ENCODE results near the gene GPC5. TPM values are rescaled to one million over a fixed set of nuclear protein-coding genes. Genes with fewer than 3 reads are reported as not detected.
"Not testable (repeated sequence)": the region's sequence is repeated elsewhere in the genome, so short reads cannot be mapped to it uniquely, and the experiment has no call there.

GPC5 gene
- polyA plus RNA-seq, 3 donors: 2.7 to 4.4 (median 3.9) TPM

DNA sequence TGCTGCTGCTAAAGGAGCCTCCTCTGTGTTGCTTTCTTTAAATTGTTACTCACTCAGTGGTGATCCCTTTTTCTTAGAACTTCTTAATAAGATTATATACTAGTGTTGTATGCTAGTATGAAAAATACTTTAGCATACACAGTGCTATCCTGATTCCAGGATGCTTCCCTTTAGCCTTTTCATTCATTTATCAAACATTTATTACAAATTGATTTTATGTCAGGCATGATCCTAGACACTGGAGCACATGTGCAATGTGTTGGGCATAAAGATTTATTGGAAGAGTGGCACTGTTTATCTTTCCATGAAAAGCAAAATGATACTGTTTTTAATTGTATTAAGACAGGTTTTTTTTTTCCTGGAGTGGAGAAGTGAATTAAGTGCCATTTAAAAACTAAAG lies 249.6 kb downstream of the GPC5 start:
- no peak for DNase-seq

DNA sequence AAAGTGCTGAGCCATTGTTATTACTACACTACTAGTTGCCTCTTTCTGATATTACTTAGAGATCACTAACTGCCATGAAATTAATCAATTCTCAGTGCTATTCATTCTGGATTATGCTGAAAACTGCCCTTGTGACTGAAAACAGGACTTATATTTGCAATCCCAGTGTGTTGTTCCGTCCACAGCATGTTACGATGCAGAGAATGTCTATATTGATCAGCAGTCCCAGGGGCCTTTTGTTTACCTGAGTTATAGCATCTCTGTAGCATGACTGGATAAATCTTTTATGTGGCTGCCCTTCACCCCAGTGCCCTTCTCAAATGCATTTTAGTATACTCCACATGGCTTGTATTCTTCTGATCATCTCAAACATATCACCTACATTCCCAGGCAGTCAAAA lies 251.0 kb downstream of the GPC5 start:
- DNase-seq: no peak

DNA sequence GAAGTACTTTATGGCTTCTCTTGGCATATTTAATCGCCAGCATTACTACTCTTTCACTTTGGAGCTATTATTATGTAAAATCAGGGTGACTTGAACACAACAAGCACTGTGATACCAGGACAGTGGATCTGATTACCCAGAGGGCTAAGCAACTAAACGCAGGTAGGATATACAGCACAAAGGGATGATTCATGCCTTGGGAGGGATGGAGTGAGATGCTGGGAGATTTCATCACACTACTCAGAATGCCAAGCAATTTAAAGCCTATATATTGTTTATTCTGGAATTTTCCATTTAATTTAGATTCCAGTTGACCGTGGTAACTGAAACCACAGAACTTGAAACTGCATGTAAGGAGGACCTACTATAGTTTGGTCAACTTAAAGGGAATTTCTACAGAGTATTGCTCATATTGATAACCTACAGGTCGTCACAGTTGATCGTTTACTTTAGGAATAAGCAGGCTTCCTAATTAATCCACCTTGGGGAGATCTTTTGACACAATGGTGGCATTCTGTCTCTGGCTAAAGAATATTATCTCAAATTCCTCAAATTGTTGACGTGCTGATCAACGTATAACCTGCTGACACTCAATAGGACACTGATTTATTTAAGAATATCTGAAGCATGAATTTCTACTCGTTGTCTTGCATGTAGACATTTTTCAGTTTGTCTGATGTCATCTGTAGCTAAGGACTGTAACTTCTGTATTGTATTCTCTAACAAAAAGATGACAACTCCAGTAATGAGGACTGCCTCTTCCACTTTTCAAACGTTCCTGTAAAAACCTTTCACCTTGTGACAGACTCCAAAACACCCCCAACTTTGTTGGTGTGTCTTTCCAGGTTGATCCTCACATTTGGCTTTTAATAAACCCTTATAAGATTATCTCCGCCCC lies 254.2 kb downstream of the GPC5 start:
- no peak for DNase-seq

GRCh38 chr13:91655731-91656130 lies 257.3 kb downstream of the GPC5 start:
- DNase-seq: no peak

DNA sequence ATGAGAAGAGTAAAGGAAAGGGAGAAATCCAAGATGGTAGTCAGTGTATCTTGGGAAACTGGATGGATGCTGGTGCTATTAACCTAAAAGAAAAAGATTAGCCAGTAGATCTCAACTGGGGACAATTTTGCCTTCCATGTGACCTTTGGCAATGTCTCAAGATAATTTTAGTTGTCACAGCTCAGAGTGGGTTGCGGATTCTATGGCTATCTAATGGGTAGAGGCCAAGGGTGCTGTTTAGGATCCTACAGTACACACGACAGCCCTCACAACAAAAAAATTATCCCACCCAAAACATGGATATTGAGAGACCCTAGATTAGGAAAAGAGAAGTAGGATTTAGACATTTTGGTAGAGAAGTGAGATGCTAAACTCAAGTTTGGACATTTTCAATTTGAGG lies 258.9 kb downstream of the GPC5 start:
- no peak for DNase-seq

- no peak for DNase-seq
These were observed 261.0 kb downstream of the GPC5 start for GRCh38 chr13:91659256-91660075.

DNA sequence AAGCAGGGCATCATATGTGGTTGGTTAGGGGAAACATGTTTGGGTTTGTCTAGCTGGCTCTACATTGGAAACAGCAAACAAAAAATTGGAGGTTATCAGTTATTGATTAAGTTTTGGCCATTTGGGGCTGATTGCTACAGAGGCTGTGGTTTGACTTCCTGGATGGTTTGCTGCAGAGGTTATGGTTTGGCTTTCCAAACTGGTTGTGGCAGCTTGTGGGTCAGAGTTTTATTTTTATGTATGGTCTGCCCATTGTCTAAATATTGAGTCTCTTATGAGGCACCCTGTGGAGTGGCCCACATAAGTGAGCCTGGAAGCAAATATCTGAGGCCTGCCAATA lies 261.6 kb downstream of the GPC5 start:
- no peak for DNase-seq

GRCh38 chr13:91661692-91662490 lies 263.5 kb downstream of the GPC5 start:
- DNase-seq: no peak

DNA sequence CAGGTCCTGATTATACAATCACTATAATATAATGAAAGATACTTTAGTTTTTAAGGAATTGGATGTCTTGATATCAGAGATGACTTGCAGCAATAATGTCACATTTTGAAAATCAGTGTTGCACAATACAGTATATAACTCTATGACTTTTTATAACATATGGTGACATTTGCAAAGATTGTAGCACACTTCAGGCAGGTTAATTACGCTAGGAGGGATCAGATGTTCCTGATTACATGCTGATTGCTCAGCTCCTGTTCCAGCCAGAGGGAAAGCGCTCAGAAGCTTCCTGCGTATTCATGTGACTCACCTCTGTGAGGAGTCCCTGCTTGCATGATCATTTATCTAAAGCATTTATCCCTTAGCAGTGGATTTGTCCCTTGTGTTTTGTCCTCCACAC lies 265.6 kb downstream of the GPC5 start:
- no peak for DNase-seq

DNA sequence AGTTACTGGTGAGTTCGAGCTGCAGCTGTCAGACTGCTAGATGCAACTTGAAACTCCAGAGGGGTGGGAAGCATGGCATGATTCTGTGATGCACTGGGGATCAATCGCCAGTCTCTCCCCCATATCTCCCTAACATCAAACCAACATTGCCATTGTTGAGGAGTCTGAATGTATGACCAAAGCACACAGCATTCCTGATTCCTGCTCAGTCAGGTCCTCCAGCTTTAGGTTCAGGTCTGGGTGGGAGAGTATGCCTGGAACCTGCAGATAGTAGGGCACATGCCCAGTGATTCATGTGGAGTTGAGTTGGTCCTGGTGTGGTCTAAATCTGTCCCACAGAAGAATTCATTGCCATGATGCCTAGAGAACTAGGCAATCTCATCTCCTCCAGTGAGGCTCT lies 269.1 kb downstream of the GPC5 start:
- no peak for DNase-seq

GRCh38 chr13:91668866-91669495 lies 270.6 kb downstream of the GPC5 start:
- DNase-seq: no peak

DNA sequence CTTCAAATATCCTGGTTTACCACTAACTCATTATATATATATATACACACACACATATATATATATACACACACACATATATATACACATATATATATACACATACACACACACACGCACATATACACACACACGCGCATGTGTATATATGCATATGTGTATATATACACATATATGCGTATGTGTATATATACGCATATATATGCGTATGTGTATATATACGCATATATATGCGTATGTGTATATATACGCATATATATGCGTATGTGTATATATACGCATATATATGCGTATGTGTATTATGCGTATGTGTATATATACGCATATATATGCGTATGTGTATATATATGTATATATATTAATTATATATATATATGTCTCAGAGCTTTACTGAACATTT lies 275.9 kb downstream of the GPC5 start:
- DNase-seq: not testable (repeated sequence)

DNA sequence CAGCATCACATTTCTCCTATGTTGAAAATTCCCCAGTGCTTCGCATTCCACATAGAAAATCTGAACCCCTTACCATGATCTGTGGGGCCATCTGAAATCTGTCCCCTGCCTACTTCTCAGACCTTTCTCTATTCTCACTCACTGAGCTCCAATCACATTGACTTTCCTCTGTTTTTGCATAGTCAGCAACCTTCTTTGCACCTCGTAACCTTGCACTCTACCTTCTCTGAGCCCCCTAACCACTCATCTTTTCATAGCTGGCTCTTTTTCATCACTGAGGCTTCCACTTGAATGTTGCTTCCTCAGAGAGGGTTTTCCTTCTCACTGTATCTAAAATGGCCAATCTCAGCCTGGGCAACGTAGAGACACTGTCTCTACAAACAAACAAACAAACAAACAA lies 286.3 kb downstream of the GPC5 start:
- no peak for DNase-seq

DNA sequence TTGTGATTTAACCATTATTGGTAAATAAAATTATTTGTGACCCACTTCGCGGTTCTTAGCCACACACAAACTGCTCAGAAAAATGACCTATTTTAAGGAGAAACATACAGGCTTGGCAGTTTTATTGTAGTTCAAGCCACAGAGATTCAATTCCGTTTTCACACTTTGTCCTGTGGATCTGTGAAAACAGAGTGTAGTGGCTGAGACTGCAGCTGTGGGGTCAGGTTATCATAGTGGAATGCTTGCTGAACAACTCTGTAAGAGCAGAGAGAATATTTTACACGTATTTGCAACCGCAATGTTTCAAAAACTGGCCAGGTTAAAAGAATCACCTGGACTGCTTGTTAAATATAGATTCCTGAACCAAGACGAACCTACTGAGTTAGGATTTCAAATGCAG lies 292.5 kb downstream of the GPC5 start:
- DNase-seq: no peak

DNA sequence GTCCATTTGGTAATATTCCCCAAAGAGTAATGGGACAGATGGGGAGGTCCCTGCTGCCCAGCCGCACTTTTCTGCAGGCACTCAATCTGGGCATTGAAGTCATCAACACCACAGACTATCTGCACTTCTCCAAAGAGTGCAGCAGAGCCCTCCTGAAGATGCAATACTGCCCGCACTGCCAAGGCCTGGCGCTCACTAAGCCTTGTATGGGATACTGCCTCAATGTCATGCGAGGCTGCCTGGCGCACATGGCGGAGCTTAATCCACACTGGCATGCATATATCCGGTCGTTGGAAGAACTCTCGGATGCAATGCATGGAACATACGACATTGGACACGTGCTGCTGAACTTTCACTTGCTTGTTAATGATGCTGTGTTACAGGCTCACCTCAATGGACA lies 295.0 kb downstream of the GPC5 start:
- DNase-seq: no peak

DNA sequence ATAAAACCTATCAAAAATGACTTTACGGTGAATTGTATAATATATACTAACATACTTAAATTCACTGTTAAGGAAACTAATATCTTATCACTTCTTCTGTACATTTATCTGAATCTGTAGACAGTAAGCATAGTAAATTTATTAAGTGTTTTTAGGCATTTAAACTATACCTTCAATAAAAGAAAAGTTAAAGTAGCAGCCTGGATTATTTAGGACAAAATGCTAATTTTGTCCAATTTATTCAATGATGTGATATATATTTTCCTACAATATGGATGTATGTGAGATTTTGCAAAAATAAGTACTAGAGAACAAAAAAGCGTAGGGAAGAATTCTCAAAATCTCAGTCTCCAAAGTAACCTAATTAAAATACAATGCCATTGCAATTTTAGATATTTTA lies 299.9 kb downstream of the GPC5 start:
- DNase-seq: no peak

GRCh38 chr13:91698767-91699166 lies 300.3 kb downstream of the GPC5 start:
- no peak for DNase-seq

DNA sequence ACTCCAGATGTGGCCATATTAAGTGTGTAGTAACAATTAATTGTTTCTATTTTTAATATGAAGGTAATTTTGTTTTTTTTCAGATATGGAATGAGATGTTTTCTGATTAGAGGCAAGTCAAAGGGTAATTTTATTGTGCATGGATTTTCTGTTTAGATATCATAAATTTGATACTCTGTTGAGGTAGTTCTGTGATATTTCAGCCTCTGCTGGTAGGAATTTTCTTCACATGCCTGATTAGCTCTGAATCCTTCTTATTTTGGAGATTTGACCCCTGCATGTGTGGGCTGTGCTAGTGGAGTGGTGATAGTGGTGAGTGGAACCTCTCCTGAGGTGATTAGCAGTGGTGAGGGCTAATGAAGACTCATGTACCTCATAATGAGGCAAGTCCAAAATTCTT lies 301.4 kb downstream of the GPC5 start:
- DNase-seq: no peak

DNA sequence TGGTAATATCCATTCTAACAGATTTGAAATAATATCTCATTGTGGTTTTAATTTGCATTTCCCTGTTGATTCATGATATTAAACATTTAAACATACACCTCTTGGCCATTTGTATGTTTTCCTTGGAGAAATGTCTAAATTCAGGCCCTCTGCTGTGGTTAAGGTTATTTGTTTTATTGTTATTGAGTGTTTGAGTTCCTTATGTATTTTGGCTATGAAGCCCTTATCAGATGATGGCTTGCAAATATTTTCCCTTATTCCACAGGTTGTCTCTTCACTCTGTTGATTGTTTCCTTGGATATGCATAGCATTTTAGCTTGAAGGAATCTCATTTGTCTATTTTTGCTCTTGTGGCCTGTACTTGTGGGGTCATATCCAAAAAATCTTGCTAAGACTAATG lies 303.6 kb downstream of the GPC5 start:
- no peak for DNase-seq

GRCh38 chr13:91702411-91702810 lies 304.0 kb downstream of the GPC5 start:
- no peak for DNase-seq

GRCh38 chr13:91704398-91704797 lies 306.0 kb downstream of the GPC5 start:
- DNase-seq: no peak

GRCh38 chr13:91708558-91708957 lies 310.1 kb downstream of the GPC5 start:
- DNase-seq: no peak

Data from renal pelvis (tissue), 4 donors.